ENCODE measurements around the gene CEMIP2. TPM values are rescaled to one million over a fixed set of nuclear protein-coding genes. Genes with fewer than 3 reads are reported as not detected.
"Not testable (repeated sequence)": the region's sequence is repeated elsewhere in the genome, so short reads cannot be mapped to it uniquely, and the experiment has no call there.

The CEMIP2 gene, protein sequence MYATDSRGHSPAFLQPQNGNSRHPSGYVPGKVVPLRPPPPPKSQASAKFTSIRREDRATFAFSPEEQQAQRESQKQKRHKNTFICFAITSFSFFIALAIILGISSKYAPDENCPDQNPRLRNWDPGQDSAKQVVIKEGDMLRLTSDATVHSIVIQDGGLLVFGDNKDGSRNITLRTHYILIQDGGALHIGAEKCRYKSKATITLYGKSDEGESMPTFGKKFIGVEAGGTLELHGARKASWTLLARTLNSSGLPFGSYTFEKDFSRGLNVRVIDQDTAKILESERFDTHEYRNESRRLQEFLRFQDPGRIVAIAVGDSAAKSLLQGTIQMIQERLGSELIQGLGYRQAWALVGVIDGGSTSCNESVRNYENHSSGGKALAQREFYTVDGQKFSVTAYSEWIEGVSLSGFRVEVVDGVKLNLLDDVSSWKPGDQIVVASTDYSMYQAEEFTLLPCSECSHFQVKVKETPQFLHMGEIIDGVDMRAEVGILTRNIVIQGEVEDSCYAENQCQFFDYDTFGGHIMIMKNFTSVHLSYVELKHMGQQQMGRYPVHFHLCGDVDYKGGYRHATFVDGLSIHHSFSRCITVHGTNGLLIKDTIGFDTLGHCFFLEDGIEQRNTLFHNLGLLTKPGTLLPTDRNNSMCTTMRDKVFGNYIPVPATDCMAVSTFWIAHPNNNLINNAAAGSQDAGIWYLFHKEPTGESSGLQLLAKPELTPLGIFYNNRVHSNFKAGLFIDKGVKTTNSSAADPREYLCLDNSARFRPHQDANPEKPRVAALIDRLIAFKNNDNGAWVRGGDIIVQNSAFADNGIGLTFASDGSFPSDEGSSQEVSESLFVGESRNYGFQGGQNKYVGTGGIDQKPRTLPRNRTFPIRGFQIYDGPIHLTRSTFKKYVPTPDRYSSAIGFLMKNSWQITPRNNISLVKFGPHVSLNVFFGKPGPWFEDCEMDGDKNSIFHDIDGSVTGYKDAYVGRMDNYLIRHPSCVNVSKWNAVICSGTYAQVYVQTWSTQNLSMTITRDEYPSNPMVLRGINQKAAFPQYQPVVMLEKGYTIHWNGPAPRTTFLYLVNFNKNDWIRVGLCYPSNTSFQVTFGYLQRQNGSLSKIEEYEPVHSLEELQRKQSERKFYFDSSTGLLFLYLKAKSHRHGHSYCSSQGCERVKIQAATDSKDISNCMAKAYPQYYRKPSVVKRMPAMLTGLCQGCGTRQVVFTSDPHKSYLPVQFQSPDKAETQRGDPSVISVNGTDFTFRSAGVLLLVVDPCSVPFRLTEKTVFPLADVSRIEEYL (N-terminal part only)
- total RNA-seq, result 22.9 TPM

DNA sequence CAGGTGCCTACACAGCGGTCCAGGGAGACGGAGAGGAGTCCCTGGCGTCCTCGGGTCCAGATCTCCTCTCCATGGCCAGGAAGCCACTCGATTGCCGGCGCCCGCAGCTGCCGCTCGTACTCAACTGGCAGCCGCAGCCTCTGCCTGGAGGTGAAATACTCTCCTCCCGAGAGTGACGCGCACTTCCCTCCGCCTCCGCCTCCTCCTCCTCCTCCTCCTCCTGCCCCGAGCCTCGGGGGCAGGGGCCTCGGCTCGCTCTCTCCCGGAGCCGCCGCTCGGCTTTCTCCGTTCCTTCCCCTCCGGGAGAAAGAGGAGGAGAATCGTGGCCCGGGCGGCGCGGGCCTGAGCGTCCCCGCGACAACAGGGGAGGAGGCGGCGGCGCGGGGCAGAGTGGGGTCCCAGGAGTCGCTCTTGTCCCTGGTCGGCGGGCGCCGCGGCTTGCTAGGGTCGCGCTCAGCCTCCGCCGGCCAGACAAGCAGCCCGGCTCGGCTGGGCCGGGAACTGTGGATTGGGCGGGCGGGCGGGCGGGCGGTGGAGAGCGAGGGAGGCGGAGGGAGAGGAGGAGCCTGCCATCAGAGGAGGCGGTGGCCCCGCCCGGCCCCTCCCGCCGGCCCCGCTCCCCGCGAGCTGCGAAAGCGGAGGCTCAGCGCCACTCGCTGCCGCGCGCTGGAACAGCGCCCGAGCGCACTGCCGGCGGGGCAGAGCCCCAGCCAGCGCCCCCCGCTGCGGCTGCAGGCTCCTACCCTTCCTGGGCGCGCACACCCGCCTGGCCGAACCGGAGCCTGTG is at the start of gene CEMIP2:
Gene CEMIP2 (minus strand): TSS at position 126 of the 787 bp plus-strand sequence. CDS start 18,140 bp downstream, outside the sequence.
- peak; percentile 78 to 95 (median 90) for DNase-seq (ENCODE audit: low read depth in 2 of 3, low spot score in 2 of 3)

DNA sequence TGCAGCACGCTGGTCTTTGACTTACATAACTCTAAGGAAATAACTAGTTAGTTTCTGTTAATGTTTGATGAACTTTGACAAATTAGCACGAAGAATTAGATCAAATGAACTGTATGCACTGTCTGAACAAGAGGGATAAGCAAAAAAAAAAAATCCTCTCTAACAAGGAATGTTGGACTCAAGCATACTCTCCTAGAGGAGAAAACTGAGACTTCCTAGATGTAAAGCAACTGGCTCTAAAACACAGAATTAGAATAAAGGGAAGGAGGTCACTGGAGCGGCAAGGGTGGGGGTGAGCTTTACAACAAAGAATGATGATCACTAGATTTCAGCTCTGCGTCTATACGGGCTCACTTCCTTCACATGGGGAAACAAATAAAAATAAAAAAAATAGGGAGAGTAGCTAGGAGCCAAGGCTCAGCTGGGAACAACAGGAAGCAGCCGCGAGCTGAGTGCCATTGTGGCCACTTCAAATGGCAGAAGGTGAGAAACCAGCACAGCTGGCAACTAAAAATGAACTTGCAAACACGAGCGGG is 48.7 kb upstream of the CEMIP2 start:
- no peak for DNase-seq (ENCODE audit: low read depth in 2 of 3, low spot score in 2 of 3)

DNA sequence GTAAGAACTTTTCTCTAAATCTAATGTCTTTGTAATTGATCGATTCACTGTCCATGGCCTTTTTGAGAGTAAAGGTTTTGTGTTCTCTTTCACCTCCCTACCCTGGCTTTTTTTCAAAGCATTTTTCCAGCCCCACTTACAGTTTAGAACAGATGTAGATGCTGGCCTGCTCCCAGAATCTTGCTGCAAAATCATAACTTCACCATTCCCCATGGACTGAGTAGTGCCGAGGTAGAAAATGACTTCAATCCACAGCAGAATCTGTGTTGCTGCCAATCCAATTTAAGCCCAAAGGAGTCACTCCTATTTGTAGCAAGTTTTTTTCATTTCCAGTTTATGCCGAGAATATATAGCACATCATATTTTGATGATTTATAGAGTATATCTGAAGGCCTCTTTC is 46.5 kb upstream of the CEMIP2 start:
- DNase-seq (ENCODE audit: low read depth in 2 of 3, low spot score in 2 of 3), result no peak

DNA sequence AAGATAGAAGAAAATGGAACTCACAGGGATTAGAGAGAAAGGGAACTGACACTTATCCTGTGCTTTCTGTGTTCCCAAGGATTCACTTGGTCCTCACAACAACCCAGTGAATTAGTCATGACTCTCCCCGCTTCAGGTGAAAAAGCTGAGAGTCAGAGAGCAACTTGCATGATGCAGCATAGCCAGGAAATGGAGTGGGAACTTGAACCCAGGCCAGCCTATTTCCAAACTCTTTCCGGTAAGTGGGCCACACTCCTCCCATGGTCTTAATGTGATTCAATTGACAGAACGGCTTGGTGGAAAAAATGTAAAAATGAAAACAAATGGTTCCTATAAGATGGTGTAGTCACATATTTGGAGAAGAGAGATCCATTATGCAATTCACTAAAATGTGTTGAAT is 45.9 kb upstream of the CEMIP2 start:
- DNase-seq (ENCODE audit: low read depth in 2 of 3, low spot score in 2 of 3), result no peak

DNA sequence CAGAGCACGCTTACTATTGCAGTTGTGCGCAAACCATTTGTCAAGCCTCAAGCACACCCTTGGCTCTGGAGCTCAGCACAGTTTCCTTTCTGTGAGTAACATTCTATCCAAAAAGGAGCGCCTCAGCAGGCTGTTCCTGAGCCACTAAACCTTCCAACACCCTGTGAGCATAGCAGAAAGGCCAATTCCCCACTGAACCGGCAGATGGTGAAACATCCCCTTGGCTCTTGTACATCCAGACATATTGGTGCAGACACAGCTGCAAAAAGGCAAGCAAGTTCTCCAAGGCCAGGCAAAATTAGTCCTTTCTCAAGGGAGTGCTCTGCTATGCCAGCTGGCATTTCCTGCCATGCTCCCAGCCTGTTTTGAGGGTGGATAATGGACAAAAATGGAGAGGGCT is 44.1 kb upstream of the CEMIP2 start:
- DNase-seq (ENCODE audit: low read depth in 2 of 3, low spot score in 2 of 3), result no peak

DNA sequence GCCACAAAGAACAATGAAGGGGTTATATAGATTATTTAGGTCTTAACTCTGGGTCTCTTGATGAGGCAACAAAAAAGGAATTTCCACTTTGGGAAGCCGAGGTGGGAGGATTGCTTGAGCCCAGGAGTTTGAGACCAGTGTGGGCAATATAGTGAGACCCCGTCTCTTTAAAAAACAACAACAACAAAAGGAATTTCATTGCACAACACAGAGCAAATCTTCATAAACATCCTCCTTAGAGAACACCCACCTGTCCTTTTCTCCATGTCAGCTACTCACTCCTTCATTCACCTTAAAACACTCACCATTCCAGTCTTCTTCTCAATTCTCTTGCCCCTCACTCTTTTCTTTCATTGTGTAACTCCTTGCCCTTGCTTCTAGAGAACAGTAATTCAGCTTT is 39.8 kb upstream of the CEMIP2 start:
- DNase-seq (ENCODE audit: low read depth in 2 of 3, low spot score in 2 of 3), result no peak

DNA sequence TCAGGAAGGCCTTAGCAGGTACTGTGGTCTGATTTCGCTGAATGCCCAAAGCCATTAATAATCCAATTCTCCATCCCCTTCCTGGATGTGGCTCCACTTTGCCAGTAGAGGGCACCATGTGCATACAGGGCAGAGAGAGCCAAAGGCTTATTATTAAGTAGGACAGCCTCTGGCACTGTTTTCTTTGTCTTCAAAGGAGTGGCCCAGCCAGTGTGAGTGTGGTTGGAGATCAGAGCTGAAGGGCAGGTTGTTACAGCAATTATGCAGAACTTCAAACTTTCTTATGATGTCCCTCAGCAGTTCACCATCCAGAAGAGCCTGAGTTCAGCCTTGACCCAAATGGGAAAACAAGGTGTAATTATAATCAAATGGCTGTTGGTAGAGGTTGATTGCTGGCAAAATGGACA is 38.6 kb upstream of the CEMIP2 start:
- DNase-seq (ENCODE audit: low read depth in 2 of 3, low spot score in 2 of 3), result peak; percentile 30 to 92 (median 72)

DNA sequence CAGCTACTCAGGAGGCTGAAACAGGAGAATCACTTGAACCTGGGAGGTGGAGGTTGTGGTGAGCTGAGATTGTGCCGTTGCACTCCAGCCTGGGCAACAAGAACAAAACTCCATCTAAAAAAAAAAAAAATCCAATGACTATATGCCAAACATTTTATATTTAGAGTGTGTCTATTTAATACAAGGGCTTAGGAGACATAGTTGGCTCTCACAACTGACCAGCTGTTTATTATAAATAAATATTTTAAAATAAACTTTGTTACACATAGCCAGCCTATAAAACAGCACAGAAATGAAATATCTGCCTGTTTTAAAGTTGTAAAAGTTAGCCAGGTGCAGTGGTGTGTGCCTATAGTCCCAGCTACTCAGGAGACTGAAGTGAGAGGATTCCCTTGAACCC is 36.8 kb upstream of the CEMIP2 start:
- not testable (repeated sequence) for DNase-seq (ENCODE audit: low read depth in 2 of 3, low spot score in 2 of 3)

DNA sequence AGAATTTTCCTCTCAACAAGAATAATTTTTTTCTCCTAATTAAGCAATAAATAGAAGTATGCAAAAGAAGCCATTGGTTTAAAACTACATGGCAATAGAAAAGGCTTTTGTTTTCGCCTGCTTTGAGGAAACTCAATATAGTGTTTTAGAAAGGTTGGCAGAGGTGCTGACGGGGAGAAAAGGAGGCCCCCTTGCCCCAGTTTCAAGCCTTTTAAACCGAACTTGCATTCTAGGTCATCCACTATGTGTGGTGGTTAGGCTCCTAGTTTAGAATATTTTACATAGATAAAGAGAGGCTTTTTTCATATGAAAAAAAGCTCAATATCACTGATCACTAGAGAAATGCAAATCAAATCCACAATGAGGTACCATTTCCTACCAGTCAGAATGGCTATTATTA is 33.5 kb upstream of the CEMIP2 start:
- no peak for DNase-seq (ENCODE audit: low read depth in 2 of 3, low spot score in 2 of 3)

DNA sequence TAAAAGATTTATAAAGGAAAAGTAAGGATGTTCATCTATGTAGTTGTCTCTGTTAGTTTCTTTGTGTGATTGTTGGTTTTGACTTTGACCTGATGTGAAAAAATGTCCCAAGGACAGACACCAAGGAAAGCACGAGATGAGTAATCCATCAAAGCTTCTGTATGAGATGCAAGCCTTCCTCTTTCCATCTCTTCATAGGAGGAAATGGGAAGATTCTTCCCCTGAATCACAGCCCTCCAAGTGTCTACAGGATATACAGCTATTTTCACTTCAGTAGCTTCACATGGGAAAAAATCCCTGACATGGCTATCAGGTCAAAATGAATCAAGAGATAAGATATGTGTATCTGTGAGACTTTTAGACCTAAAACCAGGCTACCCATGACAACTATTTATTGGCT is 29.0 kb upstream of the CEMIP2 start:
- no peak for DNase-seq (ENCODE audit: low read depth in 2 of 3, low spot score in 2 of 3)

DNA sequence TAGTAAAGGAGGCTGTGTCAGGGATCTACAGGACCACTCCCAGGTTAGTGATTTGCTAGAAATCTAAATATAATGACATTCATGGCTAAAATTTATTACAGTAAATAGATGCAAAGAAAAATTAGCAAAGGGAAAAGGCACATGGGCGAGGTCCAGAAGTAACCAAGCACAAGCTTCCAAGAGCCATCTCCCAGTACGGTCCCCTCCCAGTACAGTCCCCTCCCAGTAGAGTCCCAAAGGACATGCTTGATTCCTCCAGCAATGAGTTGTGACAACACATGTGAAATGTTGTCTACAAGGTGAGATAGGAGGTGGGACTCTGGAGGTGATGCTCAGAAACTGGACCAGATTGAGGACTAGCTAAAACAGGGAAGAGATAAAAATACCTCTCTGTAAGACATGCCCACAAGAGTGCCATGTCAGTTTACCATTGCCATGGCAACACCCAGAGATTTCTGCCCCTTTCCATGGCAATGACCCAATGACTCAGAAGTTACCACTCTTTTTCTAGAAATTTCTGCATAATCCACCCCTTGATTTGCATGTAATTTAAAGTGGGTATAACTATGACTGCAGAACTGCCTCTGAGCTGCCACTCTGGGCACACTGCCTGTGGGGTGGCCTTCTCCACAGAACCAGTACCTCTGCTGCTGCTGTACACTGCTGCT is 27.9 kb upstream of the CEMIP2 start:
- no peak for DNase-seq (ENCODE audit: low read depth in 2 of 3, low spot score in 2 of 3)

DNA sequence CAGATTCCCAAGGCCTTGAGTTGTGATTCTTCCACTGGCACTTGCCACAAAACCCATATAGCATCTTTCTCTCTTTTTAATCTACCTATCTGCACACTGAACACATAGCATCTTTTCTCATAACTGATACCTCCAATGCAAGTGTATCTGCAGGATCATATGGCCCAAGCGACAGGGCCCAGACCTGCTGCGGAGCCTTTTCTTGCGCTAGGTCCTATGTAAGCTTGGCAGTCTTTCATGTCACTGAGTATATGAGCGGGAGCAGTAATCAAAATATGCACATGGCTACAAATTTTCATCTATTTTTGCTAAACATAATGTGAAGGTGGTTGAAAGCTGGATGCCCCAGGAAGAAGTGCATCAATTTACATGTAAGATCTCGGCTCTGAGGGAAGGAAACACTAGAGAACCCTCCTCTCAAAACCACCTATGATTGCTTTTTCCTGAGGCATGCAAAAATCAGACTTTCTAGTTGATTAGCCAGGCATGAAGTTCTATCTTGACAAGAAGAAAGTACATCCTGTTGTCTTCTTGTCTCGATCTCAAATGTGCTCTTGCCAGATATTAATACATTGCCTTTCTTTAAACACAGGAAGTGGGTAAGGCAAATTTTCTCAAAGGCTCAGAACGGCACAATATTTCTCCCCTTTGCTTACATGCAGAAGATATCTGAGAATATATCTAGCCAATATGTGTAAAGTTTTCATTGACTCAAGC is 26.9 kb upstream of the CEMIP2 start:
- peak in 2 of 3 donors; percentile 26 to 34 for DNase-seq (ENCODE audit: low read depth in 2 of 3, low spot score in 2 of 3)

DNA sequence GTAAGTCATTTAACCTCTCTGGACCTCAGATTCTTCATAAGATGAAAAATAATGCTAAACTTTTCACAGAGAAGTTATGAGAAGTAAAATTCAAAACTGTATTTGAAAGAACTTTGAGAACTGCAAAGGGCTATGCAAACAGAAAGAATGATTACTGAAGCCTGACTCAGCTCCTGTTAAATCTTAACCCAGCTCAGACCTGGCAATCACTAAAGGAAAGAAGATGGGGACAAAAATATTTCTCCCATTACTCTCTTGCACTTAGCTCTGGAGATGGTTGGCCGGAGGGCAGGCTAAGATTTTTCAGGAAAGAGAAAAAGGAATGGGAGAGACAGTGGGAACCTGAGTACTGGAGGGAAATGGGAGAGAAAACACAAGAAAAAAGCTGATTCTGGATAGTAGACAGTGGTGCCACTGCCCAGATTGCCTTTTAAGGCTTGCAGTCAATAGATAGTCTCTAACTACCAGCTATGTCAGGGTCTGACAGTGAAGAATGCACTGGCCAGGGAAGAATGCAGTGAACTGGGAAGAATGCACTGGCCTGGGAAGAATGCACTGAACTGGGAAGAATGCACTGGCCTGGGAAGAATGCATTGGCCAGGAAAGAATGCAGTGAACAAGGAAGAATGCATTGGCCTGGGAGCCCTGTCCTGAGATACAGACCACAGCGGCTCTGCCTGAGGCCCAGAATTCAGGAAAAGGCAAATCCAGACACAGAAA is 25.2 kb upstream of the CEMIP2 start:
- no peak for DNase-seq (ENCODE audit: low read depth in 2 of 3, low spot score in 2 of 3)

DNA sequence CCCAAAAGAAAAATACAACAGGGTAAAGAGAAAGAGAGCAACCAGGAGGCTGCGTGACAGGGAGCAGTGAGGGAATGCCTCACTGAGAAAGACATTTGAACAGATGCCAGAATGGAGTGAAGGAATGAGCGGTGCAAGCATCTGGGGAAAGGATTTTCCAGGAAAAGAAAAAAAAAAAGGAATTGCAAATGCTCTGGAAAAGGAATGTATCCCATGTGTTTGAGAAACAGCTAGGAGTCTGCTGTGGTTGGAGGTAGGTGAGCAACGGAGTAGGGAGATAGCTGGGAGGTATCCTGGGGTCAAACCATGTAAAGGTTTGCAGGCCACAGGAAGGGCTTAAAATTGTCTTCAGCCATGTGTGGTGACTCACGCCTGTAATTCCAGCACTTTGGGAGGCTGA is 23.6 kb upstream of the CEMIP2 start:
- DNase-seq (ENCODE audit: low read depth in 2 of 3, low spot score in 2 of 3), result no peak

DNA sequence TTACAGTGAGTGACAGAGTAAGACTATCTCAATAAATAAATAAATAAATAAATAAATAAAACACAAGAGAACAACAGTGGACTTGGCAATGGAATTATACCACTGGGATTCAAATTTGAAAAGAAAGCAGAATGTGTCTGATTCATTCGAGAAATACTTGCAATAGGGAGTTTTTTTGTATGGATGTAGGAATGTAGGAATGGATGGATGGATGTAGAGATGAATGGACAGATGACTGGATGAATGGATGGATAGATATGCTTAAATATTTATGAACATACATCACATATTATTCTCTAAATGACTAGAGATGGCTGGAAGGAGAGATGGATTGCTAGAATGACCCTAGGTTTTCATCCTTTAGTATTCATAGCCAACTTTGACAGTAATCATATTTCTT is 22.0 kb upstream of the CEMIP2 start:
- no peak for DNase-seq (ENCODE audit: low read depth in 2 of 3, low spot score in 2 of 3)

DNA sequence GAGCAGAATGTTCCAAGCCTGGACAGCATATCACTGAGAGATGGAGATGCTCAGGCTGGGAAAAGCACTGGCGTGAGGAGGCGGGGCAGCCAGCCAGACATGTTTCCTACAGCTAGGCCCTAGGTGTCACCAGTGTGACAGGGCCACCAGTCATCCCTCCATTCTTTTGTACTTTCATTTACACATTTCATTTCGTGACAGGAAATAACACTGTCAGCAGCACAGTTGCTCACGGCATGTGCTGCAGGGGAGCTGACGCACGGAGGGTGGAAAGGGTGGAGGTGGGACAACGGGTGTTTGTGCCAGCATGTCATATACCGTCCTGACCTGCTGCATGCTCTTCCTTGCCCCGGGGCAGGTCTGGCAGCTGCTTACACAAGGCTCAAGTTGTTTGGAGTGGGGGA is 14.8 kb upstream of the CEMIP2 start:
- peak in 1 of 3 donors; percentile 73 for DNase-seq (ENCODE audit: low read depth in 2 of 3, low spot score in 2 of 3)

DNA sequence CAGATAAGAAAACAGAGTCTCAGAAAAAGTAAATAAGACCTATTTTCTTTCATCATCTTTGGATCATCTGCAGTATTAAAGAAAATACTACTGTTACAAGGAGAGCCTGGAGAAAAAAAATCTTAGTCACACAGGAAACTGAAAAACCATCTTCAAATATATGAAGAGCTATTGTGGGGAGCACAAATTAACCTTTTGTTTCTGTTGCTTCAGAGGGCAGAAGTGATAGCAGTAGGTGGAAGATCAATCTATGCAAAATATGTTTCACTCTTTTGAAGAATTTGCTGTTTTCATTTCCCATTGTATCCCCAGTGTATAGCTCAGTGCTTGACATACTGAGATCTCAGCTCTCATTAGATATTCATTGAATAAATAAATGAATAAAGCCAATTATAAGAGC is 13.1 kb upstream of the CEMIP2 start:
- DNase-seq (ENCODE audit: low read depth in 2 of 3, low spot score in 2 of 3), result no peak

DNA sequence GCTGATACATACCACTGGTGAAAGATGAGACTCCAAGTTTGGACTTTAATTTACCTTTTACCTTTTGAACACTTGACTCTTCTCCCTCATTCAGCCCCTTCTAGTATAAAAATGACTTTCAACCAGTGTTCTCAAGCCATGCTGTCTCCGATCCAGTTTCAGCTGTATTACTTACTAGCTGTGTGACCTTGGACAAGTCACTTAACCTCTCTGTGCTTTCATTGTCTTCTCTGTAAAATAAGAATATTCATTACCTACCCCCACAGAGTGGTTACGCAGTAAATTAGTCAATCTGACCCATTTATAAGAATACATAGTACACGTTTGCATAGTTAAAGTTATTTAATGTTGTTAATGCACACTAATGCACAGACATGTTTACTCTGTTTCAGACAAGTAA is 12.6 kb upstream of the CEMIP2 start:
- no peak for DNase-seq (ENCODE audit: low read depth in 2 of 3, low spot score in 2 of 3)
